ENCODE measurements around the gene SYCN. TPM values are rescaled to one million over a fixed set of nuclear protein-coding genes. Genes with fewer than 3 reads are reported as not detected.
A peak's percentile ranks its signal among the peaks of the same experiment; 100 is the strongest.

The SYCN gene
- total RNA-seq, 1 experiment from 2014 or later, result not detected

DNA sequence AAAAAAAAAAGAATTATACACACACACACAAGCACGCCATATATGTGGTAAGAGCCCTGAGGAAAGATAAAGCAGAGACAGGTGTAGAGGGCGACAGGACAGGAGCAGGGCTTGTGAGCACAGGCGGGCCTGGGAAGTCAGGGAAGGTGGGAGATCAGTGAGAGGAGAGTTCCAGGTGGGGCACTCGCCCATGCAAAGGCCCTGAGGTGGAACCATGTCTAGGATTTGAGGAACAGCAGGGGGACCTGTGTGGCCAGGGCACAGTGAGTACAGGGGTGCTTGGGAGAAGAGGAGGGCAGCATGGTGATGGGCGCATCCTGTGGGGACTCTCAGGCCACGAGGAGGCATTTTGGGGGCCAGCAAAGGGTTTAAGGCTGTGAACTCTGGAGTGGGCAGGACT is 39.8 kb downstream of the SYCN start:
- Mint-ChIP-seq H3K36me3 (ENCODE audit: insufficient read depth, unreplicated experiment) (peaks cover 40% of the 10 kb centered on the region), H3K9me3 (ENCODE audit: unreplicated experiment) (no peaks in the 10 kb centered on the region), H3K27ac (ENCODE audit: unreplicated experiment) (peak overlapping the region; percentile 75), H3K4me1 (ENCODE audit: low read depth, unreplicated experiment) (peaks cover 34% of the 10 kb centered on the region), H3K4me3 (ENCODE audit: unreplicated experiment) (no peak overlapping the region), H3K27me3 (ENCODE audit: insufficient read depth, unreplicated experiment) (no peaks in the 10 kb centered on the region)
- Histone ChIP-seq H3K36me3 (ENCODE audit: control insufficient read depth, insufficient read depth, low read length) (peaks cover 2% of the 10 kb centered on the region; the same call in 1 of the 2 replicates), H3K4me3 (ENCODE audit: low read depth, low read length) (no peak overlapping the region), H3K27me3 (replicated peaks; ENCODE audit: control insufficient read depth, insufficient read depth, low read length) (no peaks in the 10 kb centered on the region), H3K4me1 (peaks cover 36% of the 10 kb centered on the region), H3K9me3 (no peaks in the 10 kb centered on the region)
- POLR2A ChIA-PET, result no interaction called here
- CTCF ChIA-PET, result interaction anchor here (0.9 kb wide), 1 partner anchor 42 kb away, joined by 3 read pairs; no protein-coding TSS in a partner anchor
- BruUV-seq (replicated peaks), result no TSS peak
- TF ChIP-seq, protein P1, sequence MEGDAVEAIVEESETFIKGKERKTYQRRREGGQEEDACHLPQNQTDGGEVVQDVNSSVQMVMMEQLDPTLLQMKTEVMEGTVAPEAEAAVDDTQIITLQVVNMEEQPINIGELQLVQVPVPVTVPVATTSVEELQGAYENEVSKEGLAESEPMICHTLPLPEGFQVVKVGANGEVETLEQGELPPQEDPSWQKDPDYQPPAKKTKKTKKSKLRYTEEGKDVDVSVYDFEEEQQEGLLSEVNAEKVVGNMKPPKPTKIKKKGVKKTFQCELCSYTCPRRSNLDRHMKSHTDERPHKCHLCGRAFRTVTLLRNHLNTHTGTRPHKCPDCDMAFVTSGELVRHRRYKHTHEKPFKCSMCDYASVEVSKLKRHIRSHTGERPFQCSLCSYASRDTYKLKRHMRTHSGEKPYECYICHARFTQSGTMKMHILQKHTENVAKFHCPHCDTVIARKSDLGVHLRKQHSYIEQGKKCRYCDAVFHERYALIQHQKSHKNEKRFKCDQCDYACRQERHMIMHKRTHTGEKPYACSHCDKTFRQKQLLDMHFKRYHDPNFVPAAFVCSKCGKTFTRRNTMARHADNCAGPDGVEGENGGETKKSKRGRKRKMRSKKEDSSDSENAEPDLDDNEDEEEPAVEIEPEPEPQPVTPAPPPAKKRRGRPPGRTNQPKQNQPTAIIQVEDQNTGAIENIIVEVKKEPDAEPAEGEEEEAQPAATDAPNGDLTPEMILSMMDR (IDR thresholded peaks at IDR 0.05; ENCODE audit: insufficient read depth in 1 of 2, low read depth in 1 of 2, low read length in 1 of 2, severe bottlenecking in 1 of 2, unreplicated experiment in 1 of 2), result no peak
- no peak for DNase-seq
- intact Hi-C loops (cut with micrococcal nuclease; ENCODE audit: unreplicated experiment), result no loop called here

DNA sequence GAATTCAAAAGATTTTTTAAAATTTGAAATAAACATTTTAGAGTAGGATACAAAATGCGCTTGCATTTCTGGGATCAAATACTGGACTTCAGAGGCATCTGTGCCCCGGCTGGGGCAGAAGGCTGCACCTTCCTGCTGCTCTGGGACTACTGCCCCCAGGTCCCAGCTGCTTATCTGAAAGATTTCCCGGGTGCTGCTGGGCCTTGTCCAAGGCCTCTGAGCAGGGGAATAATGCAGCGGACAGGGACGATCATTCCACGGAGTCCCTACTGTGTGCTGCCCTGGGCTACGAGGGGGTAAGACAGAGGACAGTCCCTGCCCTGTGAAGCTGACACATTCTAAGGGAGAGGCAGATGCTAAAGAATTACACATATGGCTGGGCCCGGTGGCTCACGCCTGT is 40.4 kb downstream of the SYCN start:
- Histone ChIP-seq H3K4me3 (ENCODE audit: low read depth, low read length) (no peak overlapping the region), H3K36me3 (ENCODE audit: control insufficient read depth, insufficient read depth, low read length) (peaks cover 2% of the 10 kb centered on the region; the same call in 1 of the 2 replicates), H3K4me1 (peaks cover 42% of the 10 kb centered on the region), H3K27me3 (replicated peaks; ENCODE audit: control insufficient read depth, insufficient read depth, low read length) (no peaks in the 10 kb centered on the region), H3K9me3 (no peaks in the 10 kb centered on the region)
- Mint-ChIP-seq H3K4me1 (ENCODE audit: low read depth, unreplicated experiment) (peaks cover 41% of the 10 kb centered on the region), H3K4me3 (ENCODE audit: unreplicated experiment) (no peak overlapping the region), H3K27ac (ENCODE audit: unreplicated experiment) (no peak overlapping the region), H3K27me3 (ENCODE audit: insufficient read depth, unreplicated experiment) (no peaks in the 10 kb centered on the region), H3K9me3 (ENCODE audit: unreplicated experiment) (no peaks in the 10 kb centered on the region), H3K36me3 (ENCODE audit: insufficient read depth, unreplicated experiment) (peaks cover 34% of the 10 kb centered on the region)
- TF ChIP-seq, protein P1 (IDR thresholded peaks at IDR 0.05; ENCODE audit: insufficient read depth in 1 of 2, low read depth in 1 of 2, low read length in 1 of 2, severe bottlenecking in 1 of 2, unreplicated experiment in 1 of 2), result no peak
- intact Hi-C loops (cut with micrococcal nuclease; ENCODE audit: unreplicated experiment), result no loop called here
- BruUV-seq (replicated peaks), result no TSS peak
- ChIA-PET CTCF (no interaction called here), POLR2A (no interaction called here)
- no peak for DNase-seq

DNA sequence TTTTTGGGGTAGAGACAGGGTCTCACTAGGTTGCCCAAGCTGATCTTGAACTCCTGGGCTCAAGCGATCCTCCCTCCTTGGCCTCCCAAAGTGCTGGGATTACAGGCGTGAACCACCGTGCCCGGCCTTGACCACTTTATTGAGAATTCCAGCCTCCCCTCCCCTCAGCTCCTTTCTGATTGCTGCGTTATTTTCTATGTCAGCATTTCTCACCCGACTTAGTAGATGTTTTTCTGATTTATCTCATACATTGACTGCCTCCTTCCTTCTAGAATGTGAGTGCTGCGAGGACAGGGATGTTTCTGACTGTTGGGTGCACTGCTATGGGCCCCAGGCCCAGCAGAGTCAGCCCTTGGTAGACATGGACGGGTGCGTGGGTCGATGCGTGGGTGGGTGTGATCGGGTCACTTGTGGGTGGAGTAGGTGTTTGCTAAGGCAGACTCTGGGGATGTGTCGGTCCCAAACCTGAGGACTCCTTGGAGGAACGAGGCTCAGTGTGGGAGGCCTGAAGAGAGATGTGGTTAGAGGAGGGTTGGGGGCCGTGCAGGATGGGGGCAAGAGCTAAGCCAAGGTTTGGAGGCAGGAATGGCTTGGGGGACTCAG is 41.5 kb downstream of the SYCN start:
- Histone ChIP-seq H3K4me1 (peaks cover 47% of the 10 kb centered on the region), H3K27me3 (replicated peaks; ENCODE audit: control insufficient read depth, insufficient read depth, low read length) (no peaks in the 10 kb centered on the region), H3K4me3 (ENCODE audit: low read depth, low read length) (no peak overlapping the region), H3K36me3 (ENCODE audit: control insufficient read depth, insufficient read depth, low read length) (peaks cover 3% of the 10 kb centered on the region), H3K9me3 (no peaks in the 10 kb centered on the region)
- Mint-ChIP-seq H3K27ac (ENCODE audit: unreplicated experiment) (peak overlapping the region; percentile 2), H3K4me1 (ENCODE audit: low read depth, unreplicated experiment) (peaks cover 51% of the 10 kb centered on the region), H3K27me3 (ENCODE audit: insufficient read depth, unreplicated experiment) (no peaks in the 10 kb centered on the region), H3K9me3 (ENCODE audit: unreplicated experiment) (no peaks in the 10 kb centered on the region), H3K36me3 (ENCODE audit: insufficient read depth, unreplicated experiment) (peaks cover 37% of the 10 kb centered on the region), H3K4me3 (ENCODE audit: unreplicated experiment) (no peak overlapping the region)
- no peak for DNase-seq
- ChIA-PET POLR2A (no interaction called here), CTCF (no interaction called here)
- TF ChIP-seq, protein P1 (IDR thresholded peaks at IDR 0.05; ENCODE audit: insufficient read depth in 1 of 2, low read depth in 1 of 2, low read length in 1 of 2, severe bottlenecking in 1 of 2, unreplicated experiment in 1 of 2), result no peak
- intact Hi-C loops (cut with micrococcal nuclease; ENCODE audit: unreplicated experiment), result no loop called here
- BruUV-seq (replicated peaks), result no TSS peak

Measured in Caco-2 (cell line).